GM21737 (cell line): ENCODE measurements around the gene GDPD5.

Experiments used
- ATAC-seq: cut with Tn5 transposase; IDR thresholded peaks from one replicate; pipeline ENCODE4 v1.9.1; 2021; ENCODE audit warnings: mild to moderate bottlenecking, moderate library complexity; ENCODE audit not compliant: unreplicated experiment

Gene GDPD5

GRCh38 chr11:75474878-75475766, 50.6 kb downstream of the GDPD5 start:
- ATAC-seq = no peak

- no peak for ATAC-seq
These were observed 51.5 kb downstream of the GDPD5 start for GRCh38 chr11:75474240-75474639.

GRCh38 chr11:75473684-75474083, 52.1 kb downstream of the GDPD5 start:
- ATAC-seq = no peak

GRCh38 chr11:75472081-75472732, 53.5 kb downstream of the GDPD5 start:
- ATAC-seq = no peak

GRCh38 chr11:75471176-75471973, 54.4 kb downstream of the GDPD5 start:
- ATAC-seq = no peak

GRCh38 chr11:75470476-75471080, 55.2 kb downstream of the GDPD5 start:
- ATAC-seq = no peak

GRCh38 chr11:75469785-75470405, 55.8 kb downstream of the GDPD5 start:
- no peak for ATAC-seq

- no peak for ATAC-seq
These were observed 57.0 kb downstream of the GDPD5 start for GRCh38 chr11:75468534-75469340.

GRCh38 chr11:75467881-75468280, 57.9 kb downstream of the GDPD5 start:
- ATAC-seq = no peak

- no peak for ATAC-seq
These were observed 58.4 kb downstream of the GDPD5 start for GRCh38 chr11:75467311-75467710.

- ATAC-seq = no peak
These were observed 59.8 kb downstream of the GDPD5 start for GRCh38 chr11:75465701-75466531.

- ATAC-seq = no peak
These were observed 62.5 kb downstream of the GDPD5 start for GRCh38 chr11:75463106-75463774.

- ATAC-seq = no peak
These were observed 63.6 kb downstream of the GDPD5 start for GRCh38 chr11:75462117-75462653.

- ATAC-seq = no peak
These were observed 64.6 kb downstream of the GDPD5 start for GRCh38 chr11:75461151-75461550.

GRCh38 chr11:75456596-75457183, 69.1 kb downstream of the GDPD5 start:
- ATAC-seq = no peak

GRCh38 chr11:75454987-75455386, 70.8 kb downstream of the GDPD5 start:
- ATAC-seq = no peak

GRCh38 chr11:75453916-75454655, 71.7 kb downstream of the GDPD5 start:
- ATAC-seq = no peak
